Aorta (tissue), 5 donors: ENCODE data around the gene AMPD3. TPM values are rescaled to one million over a fixed set of nuclear protein-coding genes. Genes with fewer than 3 reads are reported as not detected.

Source experiments
- ATAC-seq: fragments of 200-7000 bp; cut with Tn5 transposase; one replicate; pipeline ENCODE4 v1.9.1; 2022; ENCODE audit warnings: moderate library complexity; ENCODE audit not compliant: low FRiP score
- DNase-seq, 2 donors: peaks; one replicate each; pipeline ENCODE4 v3.0.0-alpha.2; 2020
- H3K27ac ChIP-seq, 2 donors: one replicate each; pipeline ENCODE4 v1.5.1; 2013; ENCODE audit warnings: low read length in 2 of 2, mild to moderate bottlenecking in 2 of 2, moderate library complexity in 2 of 2, control low read depth in 1 of 2, inconsistent platforms in 1 of 2, low read depth in 1 of 2
- H3K27me3 ChIP-seq, 2 donors: one replicate each; pipeline ENCODE4 v1.6.1; 2013; ENCODE audit warnings: control low read depth in 1 of 2, low read length in 1 of 2, mild to moderate bottlenecking in 1 of 2, moderate library complexity in 1 of 2; ENCODE audit not compliant: insufficient read depth in 2 of 2, control insufficient read depth in 1 of 2
- H3K36me3 ChIP-seq, 2 donors: one replicate each; pipeline ENCODE4 v1.6.1; 2013; ENCODE audit warnings: control low read depth in 1 of 2, low read length in 1 of 2, mild to moderate bottlenecking in 1 of 2; ENCODE audit not compliant: insufficient read depth in 2 of 2, control insufficient read depth in 1 of 2
- H3K4me1 ChIP-seq, 2 donors: one replicate each; pipeline ENCODE4 v1.6.1; 2013; ENCODE audit warnings: low read length in 2 of 2, control low read depth in 1 of 2, mild to moderate bottlenecking in 1 of 2, moderate library complexity in 1 of 2; ENCODE audit not compliant: insufficient read depth in 2 of 2, control insufficient read depth in 1 of 2
- H3K4me3 ChIP-seq, 2 donors: one replicate each; pipeline ENCODE4 v1.5.1; 2013; ENCODE audit warnings: low read length in 2 of 2, control low read depth in 1 of 2, mild to moderate bottlenecking in 1 of 2
- H3K9me3 ChIP-seq: one replicate; pipeline ENCODE4 v1.6.1; 2013; ENCODE audit warnings: mild to moderate bottlenecking, low read length; ENCODE audit not compliant: control insufficient read depth
- WGBS, 2 donors: extraction: QIAGEN DNeasy Blood & Tissue Kit; methylation state at CpG; one replicate each; pipeline ENCODE4 v1.1.7; 2013; 5-methylcytosine and 5-hydroxymethylcytosine counted together
- intact Hi-C, 2 donors: fragments of 100-400 bp; cut with DNase I; formaldehyde crosslinking; loops; one replicate each; pipeline versions ENCODE4 v1.14.2 to v1.15.0; 2022
- polyA plus RNA-seq, 2 donors: library from polyadenylated mRNA; stranded (reverse); fragments of 200-250 nt; gene quantifications; one replicate each; pipeline ENCODE4 v1.2.3, GENCODE V29; 2013
- total RNA-seq, 2 donors: library from RNA; stranded (reverse); fragmentation: NEBNext Ultra II Directional; extraction: Animal tissue kit (Norgen Biotek cat#: 25700); gene quantifications; one replicate each; pipeline ENCODE4 v1.2.1, GENCODE V29; 2021
- donor health status: healthy with polysubstance abuse.
- donor health status: Bipolar disorder and iron deficiency.
- donor health status: DM: no; HTN: no; CAD: no.
- donor health status: DM: no; HTN: no; CAD: no.
- donor health status: DM: yes; HTN: yes; CAD: no.

The AMPD3 gene
- total and polyA plus RNA-seq, 4 donors: 2.5 to 16.9 (median 5.8) TPM

DNA sequence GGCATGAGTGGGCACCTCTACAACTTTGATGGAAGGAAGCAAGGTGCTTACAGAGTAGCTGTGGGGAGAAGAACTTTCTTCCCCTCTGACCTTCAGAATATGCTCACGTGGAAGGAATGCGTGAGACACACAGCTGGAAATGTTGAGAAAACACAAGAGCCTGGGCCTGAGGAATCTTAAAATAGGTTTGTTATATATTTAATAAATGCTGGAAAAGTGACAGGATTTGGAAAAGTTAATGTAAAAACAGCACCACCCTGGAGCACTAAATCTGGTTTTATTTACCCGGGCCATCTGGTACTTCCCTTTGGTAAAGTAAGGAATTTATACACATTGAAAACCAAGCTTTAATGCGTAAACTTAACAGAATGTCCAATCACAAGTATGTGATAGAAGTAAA is 14.0 kb upstream of the AMPD3 start:
- Histone ChIP-seq H3K4me3 (no peak overlapping the region), H3K9me3 (no peaks in the 10 kb centered on the region), H3K36me3 (no peaks in the 10 kb centered on the region), H3K4me1 (no peaks in the 10 kb centered on the region), H3K27ac (no peak overlapping the region), H3K27me3 (no peaks in the 10 kb centered on the region)
- DNase-seq (no peak), ATAC-seq (no peak)
- WGBS, 2 donors: 60 to 61% methylated on average over 4 of the region's 4 CpGs
- intact Hi-C loops: no loop called here

DNA sequence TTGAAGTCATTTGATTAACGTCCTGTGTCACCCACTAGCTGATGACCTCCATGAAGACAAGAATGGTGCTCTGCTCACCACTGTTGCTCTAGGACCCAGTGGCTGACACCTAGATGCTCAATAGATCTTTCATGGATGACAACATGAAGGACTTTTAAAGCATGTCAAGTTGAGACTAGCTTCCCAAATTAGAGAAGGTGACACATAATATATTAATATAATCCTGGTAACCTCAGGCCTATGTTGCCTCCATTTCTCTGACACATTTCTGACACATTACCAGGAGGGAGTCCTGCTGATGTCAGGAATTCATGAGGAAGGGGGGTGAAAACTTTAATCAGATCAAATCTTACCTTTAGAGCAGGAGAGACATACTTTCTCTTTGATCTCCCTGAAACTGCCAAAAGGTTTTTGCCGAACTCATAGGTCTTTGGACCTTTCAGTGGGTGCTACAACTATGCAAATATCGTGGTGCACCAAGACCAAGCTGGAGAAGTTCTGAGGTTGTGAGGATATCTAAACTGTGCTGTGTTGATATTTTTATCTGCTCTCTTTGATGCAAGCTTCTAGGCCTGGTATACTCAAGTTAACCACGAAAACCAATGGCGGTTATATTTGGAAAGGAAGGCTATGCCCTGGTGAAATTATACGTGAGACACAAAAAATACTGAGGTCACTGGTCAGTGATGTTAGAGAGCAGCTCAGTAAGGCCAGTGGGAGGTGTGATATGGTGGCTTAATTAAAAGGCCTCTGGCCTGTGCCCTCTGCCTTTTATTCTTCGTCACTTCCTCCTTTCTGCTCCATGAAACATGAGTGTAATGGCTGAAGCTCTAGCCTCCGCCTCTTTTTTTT is 13.2 kb upstream of the AMPD3 start:
- Histone ChIP-seq H3K27me3 (no peaks in the 10 kb centered on the region), H3K9me3 (no peaks in the 10 kb centered on the region), H3K4me3 (no peak overlapping the region), H3K36me3 (no peaks in the 10 kb centered on the region), H3K4me1 (no peaks in the 10 kb centered on the region), H3K27ac (no peak overlapping the region)
- ATAC-seq: no peak
- DNase-seq: no peak
- intact Hi-C loops: no loop called here
- 92 to 95% methylated on average over 8 of the region's 8 CpGs for WGBS, 2 donors

DNA sequence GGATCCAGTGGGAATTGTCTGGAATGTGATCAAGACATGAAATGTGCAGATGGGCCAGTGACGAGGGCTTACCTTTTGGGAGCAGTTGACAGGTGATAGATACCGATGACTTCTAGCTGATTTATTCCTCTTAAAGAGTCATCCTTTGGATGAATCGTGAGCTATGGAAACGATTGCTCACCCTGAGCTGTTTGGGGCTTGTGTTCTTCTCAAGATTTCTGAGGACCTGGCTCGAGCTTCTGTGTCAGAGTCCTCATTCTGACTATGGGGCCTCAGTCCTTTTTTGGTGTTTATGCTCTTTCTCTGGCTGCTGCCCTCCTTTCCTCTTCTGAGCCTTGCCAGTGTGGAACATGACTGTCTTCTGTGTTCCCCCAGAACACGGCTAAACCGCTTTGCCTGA is 11.9 kb upstream of the AMPD3 start:
- intact Hi-C loops: no loop called here
- 93 to 96% methylated on average over 7 of the region's 7 CpGs for WGBS, 2 donors
- H3K36me3 ChIP-seq: no peaks in the 10 kb centered on the region
- DNase-seq: no peak
- no peak overlapping the region for H3K27ac ChIP-seq
- ATAC-seq: no peak
- no peaks in the 10 kb centered on the region for H3K4me1 ChIP-seq
- no peaks in the 10 kb centered on the region for H3K27me3 ChIP-seq
- H3K9me3 ChIP-seq: no peaks in the 10 kb centered on the region
- H3K4me3 ChIP-seq: no peak overlapping the region

DNA sequence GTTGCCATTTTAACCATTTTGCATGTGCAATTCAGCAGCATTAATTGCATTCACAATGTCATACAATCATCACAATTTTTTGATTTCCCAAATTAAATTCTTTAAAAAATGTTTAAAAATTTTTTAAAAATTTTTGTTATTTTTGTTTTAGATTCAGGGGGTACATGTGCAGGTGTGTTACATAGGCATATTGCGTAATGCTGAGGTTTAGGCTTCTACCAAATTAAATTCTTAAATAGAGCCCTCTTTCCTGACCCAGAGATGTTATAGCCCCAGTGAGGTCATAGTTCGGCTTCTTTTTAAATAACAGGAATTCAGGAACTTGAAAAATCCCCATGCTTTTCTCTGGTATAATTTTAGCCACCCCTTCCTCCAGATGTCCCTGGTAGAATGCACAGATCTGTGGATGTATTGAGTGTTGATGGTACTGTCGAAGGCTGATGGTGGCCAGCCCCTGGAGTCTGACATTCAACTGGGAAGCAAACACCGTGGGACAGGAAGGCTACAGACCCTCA is 11.3 kb upstream of the AMPD3 start:
- ATAC-seq: no peak
- WGBS, 2 donors: 74 to 86% methylated on average over 4 of the region's 4 CpGs
- Histone ChIP-seq H3K36me3 (no peaks in the 10 kb centered on the region), H3K27me3 (no peaks in the 10 kb centered on the region), H3K4me3 (no peak overlapping the region), H3K4me1 (no peaks in the 10 kb centered on the region), H3K9me3 (no peaks in the 10 kb centered on the region), H3K27ac (no peak overlapping the region)
- intact Hi-C loops: no loop called here
- no peak for DNase-seq

DNA sequence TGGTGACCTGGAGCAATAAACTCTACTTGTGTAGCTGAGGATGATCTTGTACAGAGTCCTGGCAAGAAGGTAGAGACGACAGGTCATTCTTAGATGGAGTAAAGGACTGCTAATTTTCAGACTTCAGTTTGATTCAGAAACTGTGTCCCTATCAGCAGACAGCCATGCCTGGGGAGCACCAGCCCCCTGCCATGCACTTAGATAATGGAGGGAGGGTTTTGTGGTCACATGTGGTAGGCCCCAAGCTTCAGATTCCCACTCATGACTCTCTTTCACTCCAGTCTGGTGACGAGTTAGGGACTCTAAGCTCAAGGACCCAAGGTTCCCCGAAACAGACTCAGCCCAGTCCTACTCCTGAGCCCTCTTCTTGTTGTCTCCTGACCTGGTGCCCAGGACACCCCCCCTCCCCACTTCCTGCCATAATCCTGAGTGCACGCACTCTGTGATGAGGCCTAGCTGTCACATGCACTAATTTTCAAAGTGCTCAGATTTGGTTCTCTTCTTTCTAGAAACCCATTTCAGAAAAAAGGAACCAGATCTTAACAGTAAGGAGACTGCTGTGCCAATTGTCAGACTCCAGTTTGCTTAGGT is 10.2 kb upstream of the AMPD3 start:
- no peak overlapping the region for H3K27ac ChIP-seq
- ATAC-seq (no peak), DNase-seq (peak in 1 of 2 donors; percentile 64)

GRCh38 chr11:10447445-10447844 is 7.6 kb upstream of the AMPD3 start:
- WGBS, 2 donors: 94% methylated on average over 2 of the region's 2 CpGs
- ATAC-seq: no peak
- intact Hi-C loops: no loop called here
- Histone ChIP-seq H3K9me3 (no peaks in the 10 kb centered on the region), H3K36me3 (no peaks in the 10 kb centered on the region), H3K27me3 (no peaks in the 10 kb centered on the region), H3K4me3 (no peak overlapping the region), H3K27ac (no peak overlapping the region), H3K4me1 (no peaks in the 10 kb centered on the region)
- DNase-seq: no peak

More for the DNA sequence above, 10.2 kb upstream of the AMPD3 start:
- H3K4me1 ChIP-seq: no peaks in the 10 kb centered on the region
- no peaks in the 10 kb centered on the region for H3K9me3 ChIP-seq
- 94 to 96% methylated on average over 4 of the region's 4 CpGs for WGBS, 2 donors
- no peak overlapping the region for H3K4me3 ChIP-seq
- no peaks in the 10 kb centered on the region for H3K36me3 ChIP-seq
- intact Hi-C loops: no loop called here
- H3K27me3 ChIP-seq: no peaks in the 10 kb centered on the region

DNA sequence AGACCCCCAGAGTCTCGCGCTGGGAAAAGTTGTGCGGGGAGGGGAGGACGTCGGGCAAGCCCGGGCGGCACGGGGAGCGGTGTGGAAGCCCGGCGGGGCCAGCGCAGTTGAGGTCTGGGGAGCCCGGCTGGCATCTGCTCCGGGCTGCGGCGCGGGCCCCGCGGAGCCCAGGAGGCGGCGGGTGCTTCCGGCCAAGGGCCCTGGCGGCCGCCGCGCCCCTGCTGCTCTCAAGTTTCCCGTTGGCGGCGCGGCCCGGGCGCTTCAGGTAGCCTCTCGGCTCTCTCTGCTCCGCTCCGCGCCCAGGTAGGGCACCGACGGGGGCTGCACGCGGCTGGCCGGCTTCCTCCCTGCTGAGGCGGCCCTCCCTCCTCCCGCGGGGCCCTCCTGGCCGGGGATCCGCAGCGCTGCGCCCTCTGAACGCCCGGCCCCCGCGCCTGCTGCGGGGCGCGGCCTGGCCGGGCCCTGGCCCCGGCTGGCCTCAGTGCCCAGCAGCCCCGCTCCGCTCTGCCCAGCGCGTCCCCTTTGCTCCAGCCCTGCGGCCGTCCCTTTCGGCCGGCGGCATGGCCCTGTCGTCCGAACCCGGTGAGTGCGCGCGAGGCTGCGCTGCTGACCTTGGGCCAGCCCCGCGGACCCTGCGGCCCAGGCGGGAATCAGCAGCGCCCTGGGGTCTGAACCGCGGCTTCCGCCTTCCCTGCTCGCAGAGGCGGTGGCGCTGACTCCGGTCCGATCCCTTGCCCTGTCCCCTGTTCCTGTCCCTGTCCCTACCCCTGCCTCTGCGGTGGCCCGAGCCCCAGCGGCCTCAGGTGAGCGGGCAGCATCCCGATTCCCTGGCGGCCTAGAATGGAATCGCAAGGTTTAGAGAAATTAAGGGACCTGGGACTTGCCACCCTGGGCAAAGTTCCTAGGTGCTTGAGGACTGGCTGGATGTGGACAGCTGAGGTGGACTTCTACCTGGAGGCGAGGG is 4.3 kb upstream of the AMPD3 start:
- H3K9me3 ChIP-seq: no peaks in the 10 kb centered on the region
- no peaks in the 10 kb centered on the region for H3K36me3 ChIP-seq
- peak in 1 of 2 donors; percentile 83 for DNase-seq
- no peaks in the 10 kb centered on the region for H3K4me1 ChIP-seq
- H3K4me3 ChIP-seq: peak overlapping the region; percentile 29 to 52
- ATAC-seq: peak; percentile 59
- WGBS, 2 donors: 5 to 9% methylated on average over 49 to 94 of the region's 94 CpGs
- H3K27me3 ChIP-seq: no peaks in the 10 kb centered on the region
- intact Hi-C loops: no loop called here
- no peak overlapping the region for H3K27ac ChIP-seq

DNA sequence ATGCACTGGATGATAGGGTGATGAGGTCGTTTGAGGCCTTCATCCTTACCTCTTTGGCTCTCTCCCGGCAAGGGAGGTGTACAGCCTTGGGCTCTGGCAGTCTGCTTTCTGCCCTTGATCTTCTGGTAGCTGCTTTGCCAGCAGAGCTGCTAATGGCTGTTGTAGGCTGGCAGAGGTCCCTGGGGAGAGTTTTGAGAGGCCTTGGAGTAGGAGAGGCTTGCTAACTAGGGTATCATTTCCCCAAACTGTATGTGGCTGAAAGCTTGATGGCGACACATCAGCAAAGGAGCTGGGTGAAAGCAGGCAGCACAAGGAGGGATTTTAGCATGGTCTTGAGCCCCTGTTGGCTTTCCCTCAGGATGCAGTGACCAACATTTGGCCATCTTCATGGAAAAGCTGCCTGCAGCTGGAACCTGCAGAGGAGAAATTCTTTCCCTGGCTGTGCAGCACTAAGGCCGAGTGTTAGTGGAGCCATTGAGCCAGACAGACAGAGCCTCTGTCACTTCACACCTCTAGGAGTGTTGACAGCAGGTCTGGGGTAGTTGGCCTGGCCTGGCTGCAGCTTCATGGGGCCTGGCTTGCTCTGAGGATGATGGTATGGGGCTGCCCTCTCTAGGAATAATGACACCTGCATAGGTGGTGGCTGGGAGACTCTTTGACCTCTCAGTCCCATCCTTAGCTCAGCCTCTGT is 3.5 kb upstream of the AMPD3 start:
- Histone ChIP-seq H3K36me3 (no peaks in the 10 kb centered on the region), H3K4me3 (no peak overlapping the region), H3K4me1 (no peaks in the 10 kb centered on the region), H3K9me3 (no peaks in the 10 kb centered on the region), H3K27ac (no peak overlapping the region), H3K27me3 (no peaks in the 10 kb centered on the region)
- 57 to 66% methylated on average over 4 of the region's 4 CpGs for WGBS, 2 donors
- intact Hi-C loops: no loop called here
- ATAC-seq: no peak
- no peak for DNase-seq
